Measurements from ENCODE around the gene CAST. TPM values are rescaled to one million over a fixed set of nuclear protein-coding genes. Genes with fewer than 3 reads are reported as not detected.

Gene CAST
- total and polyA plus RNA-seq, 8 donors = 26.5 to 100 (median 63.6) TPM

- Histone ChIP-seq H3K4me1 (no peaks in the 10 kb centered on the region), H3K4me3 (no peak overlapping the region), H3K9me3 (no peaks in the 10 kb centered on the region), H3K27me3 (peaks cover 0 to 3% (median 0%) of the 10 kb centered on the region in 4 donors), H3K27ac (no peak overlapping the region), H3K36me3 (no peaks in the 10 kb centered on the region)
- TF ChIP-seq, protein P1, sequence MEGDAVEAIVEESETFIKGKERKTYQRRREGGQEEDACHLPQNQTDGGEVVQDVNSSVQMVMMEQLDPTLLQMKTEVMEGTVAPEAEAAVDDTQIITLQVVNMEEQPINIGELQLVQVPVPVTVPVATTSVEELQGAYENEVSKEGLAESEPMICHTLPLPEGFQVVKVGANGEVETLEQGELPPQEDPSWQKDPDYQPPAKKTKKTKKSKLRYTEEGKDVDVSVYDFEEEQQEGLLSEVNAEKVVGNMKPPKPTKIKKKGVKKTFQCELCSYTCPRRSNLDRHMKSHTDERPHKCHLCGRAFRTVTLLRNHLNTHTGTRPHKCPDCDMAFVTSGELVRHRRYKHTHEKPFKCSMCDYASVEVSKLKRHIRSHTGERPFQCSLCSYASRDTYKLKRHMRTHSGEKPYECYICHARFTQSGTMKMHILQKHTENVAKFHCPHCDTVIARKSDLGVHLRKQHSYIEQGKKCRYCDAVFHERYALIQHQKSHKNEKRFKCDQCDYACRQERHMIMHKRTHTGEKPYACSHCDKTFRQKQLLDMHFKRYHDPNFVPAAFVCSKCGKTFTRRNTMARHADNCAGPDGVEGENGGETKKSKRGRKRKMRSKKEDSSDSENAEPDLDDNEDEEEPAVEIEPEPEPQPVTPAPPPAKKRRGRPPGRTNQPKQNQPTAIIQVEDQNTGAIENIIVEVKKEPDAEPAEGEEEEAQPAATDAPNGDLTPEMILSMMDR (IDR thresholded peaks at IDR 0.05) = no peak
- ATAC-seq (no peak), FAIRE-seq (no peak), DNase-seq (no peak)
- intact Hi-C loops (cut with DNase I) = no loop called here
- 75 to 78% methylated on average over 6 of the region's 6 CpGs for WGBS, 2 donors
These were observed 160.7 kb downstream of the CAST start for GRCh38 chr5:96822686-96823459.

DNA sequence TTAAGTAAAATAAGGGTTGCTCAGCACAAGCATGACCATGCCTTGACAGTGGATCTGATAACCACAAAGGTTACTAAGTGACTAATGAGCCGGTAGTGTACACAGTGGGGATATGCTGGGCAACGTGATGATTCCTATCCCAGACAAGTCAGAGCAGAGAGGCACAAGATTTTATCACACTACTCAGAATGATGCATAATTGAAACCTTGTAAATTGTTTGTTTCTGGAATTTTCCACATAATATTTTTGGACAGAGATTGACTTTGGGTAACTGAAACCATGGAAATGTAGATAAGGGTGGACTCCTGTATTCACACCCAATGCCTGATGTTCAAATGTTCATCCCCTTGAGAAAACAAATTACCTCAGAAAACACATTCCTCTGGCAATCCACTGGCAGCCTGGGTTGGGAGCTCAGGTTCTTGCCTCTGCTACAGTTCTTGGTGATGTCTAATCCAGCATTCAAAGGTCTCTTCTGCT, 161.8 kb downstream of the CAST start:
- Histone ChIP-seq H3K27me3 (peaks cover 0 to 5% (median 0%) of the 10 kb centered on the region in 4 donors), H3K9me3 (no peaks in the 10 kb centered on the region), H3K4me3 (no peak overlapping the region), H3K36me3 (no peaks in the 10 kb centered on the region), H3K4me1 (no peaks in the 10 kb centered on the region), H3K27ac (no peak overlapping the region)
- DNase-seq = no peak
- FAIRE-seq = no peak
- 20 to 27% methylated on average over 2 of the region's 2 CpGs for WGBS, 2 donors
- peak in 3 of 4 donors; percentile 62 to 91 (median 85) for ATAC-seq
- intact Hi-C loops (cut with DNase I) = no loop called here
- TF ChIP-seq, protein P1 (IDR thresholded peaks at IDR 0.05) = no peak

Other genes with a start within 250 kb of the CAST start
- gene PCSK1, start 229.1 kb upstream of the CAST start, total RNA-seq = 10 to 100 TPM in 3 of 6 donors, 1 to 10 TPM in 3; 2.3 to 33.0 (median 10.5) TPM
- 10 to 100 TPM in 1 of 2 donors, 1 to 10 TPM in 1; 3.8 to 32.4 TPM for gene PCSK1, start 229.1 kb upstream of the CAST start, polyA plus RNA-seq
- 10 to 100 TPM; 17.1 to 48.1 (median 23.4) TPM for gene ERAP1, start 145.6 kb downstream of the CAST start, total RNA-seq
- 1 to 10 TPM; 3.5 to 8.1 TPM for gene ERAP1, start 145.6 kb downstream of the CAST start, polyA plus RNA-seq
- gene ERAP2, start 214.1 kb downstream of the CAST start, total RNA-seq = 1 to 10 TPM in 4 of 6 donors, under 1 TPM in 2; 0.22 to 9.3 (median 2.5) TPM
- gene ERAP2, start 214.1 kb downstream of the CAST start, polyA plus RNA-seq = 1 to 10 TPM in 1 of 2 donors, under 1 TPM in 1; 0.87 to 1.2 TPM

All from pancreas (tissue), 10 donors.